Rectal smooth muscle tissue (tissue), 1 donor: ENCODE measurements around the gene PPIL3.
"Not testable (repeated sequence)": the region's sequence is repeated elsewhere in the genome, so short reads cannot be mapped to it uniquely, and the experiment has no call there.

ENCODE experiments used
- H3K27ac ChIP-seq: one replicate; pipeline ENCODE4 v1.7.0; 2013; ENCODE audit warnings: low read depth, low read length, inconsistent platforms
- H3K27me3 ChIP-seq: one replicate; pipeline ENCODE4 v1.7.0; 2013; ENCODE audit warnings: low read length; ENCODE audit not compliant: control insufficient read depth, insufficient read depth
- H3K36me3 ChIP-seq: one replicate; pipeline ENCODE4 v1.7.0; 2013; ENCODE audit warnings: low read length; ENCODE audit not compliant: control insufficient read depth, insufficient read depth
- H3K4me1 ChIP-seq: one replicate; pipeline ENCODE4 v1.7.0; 2013; ENCODE audit warnings: low read length; ENCODE audit not compliant: control insufficient read depth, insufficient read depth
- H3K4me3 ChIP-seq: one replicate; pipeline ENCODE4 v1.7.0; 2013; ENCODE audit warnings: low read length
- H3K9ac ChIP-seq: one replicate; pipeline ENCODE4 v1.7.0; 2013; ENCODE audit warnings: low read length

The PPIL3 gene

GRCh38 chr2:200888704-200889625 lies at the start of gene PPIL3, which contains the start of gene NIF3L1:
Gene PPIL3 (minus strand): TSS chr2:200889077. CDS start chr2:200887615, 1,462 bp downstream.
Gene NIF3L1 (plus strand): TSS chr2:200889371. CDS start chr2:200891944, 2,573 bp downstream.
- H3K9ac ChIP-seq: peak within 1 kb of the TSS; percentile 73
- peaks cover 3% of the 10 kb centered on the region for H3K4me1 ChIP-seq
- H3K27ac ChIP-seq: peak within 1 kb of the TSS; percentile 93
- H3K36me3 ChIP-seq: no peaks in the 10 kb centered on the region
- H3K4me3 ChIP-seq: peak within 1 kb of the TSS; percentile 92
- no peaks in the 10 kb centered on the region for H3K27me3 ChIP-seq

GRCh38 chr2:200930947-200931626 lies 42.2 kb upstream of the PPIL3 start:
- no peaks in the 10 kb centered on the region for H3K4me1 ChIP-seq
- H3K27me3 ChIP-seq: no peaks in the 10 kb centered on the region
- no peak overlapping the region for H3K9ac ChIP-seq
- peaks cover 14% of the 10 kb centered on the region for H3K36me3 ChIP-seq
- no peak overlapping the region for H3K4me3 ChIP-seq
- H3K27ac ChIP-seq: no peak overlapping the region

GRCh38 chr2:200929334-200930249 lies 40.7 kb upstream of the PPIL3 start:
- H3K36me3 ChIP-seq: peaks cover 9% of the 10 kb centered on the region
- H3K27me3 ChIP-seq: no peaks in the 10 kb centered on the region
- H3K4me1 ChIP-seq: no peaks in the 10 kb centered on the region
- H3K27ac ChIP-seq: no peak overlapping the region
- no peak overlapping the region for H3K4me3 ChIP-seq
- H3K9ac ChIP-seq: no peak overlapping the region

- Histone ChIP-seq H3K9ac (no peak overlapping the region), H3K27ac (no peak overlapping the region), H3K36me3 (peaks cover 20% of the 10 kb centered on the region), H3K27me3 (no peaks in the 10 kb centered on the region), H3K4me3 (no peak overlapping the region), H3K4me1 (no peaks in the 10 kb centered on the region)
Observed at GRCh38 chr2:200922439-200922838, 33.6 kb upstream of the PPIL3 start.

- Histone ChIP-seq H3K4me3 (no peak overlapping the region), H3K27me3 (no peaks in the 10 kb centered on the region), H3K4me1 (no peaks in the 10 kb centered on the region), H3K27ac (no peak overlapping the region), H3K9ac (no peak overlapping the region), H3K36me3 (peaks cover 21% of the 10 kb centered on the region)
Observed at GRCh38 chr2:200913654-200914053, 24.8 kb upstream of the PPIL3 start.

GRCh38 chr2:200909958-200910357 lies 21.1 kb upstream of the PPIL3 start:
- no peak overlapping the region for H3K27ac ChIP-seq
- no peak overlapping the region for H3K4me3 ChIP-seq
- H3K27me3 ChIP-seq: no peaks in the 10 kb centered on the region
- no peak overlapping the region for H3K9ac ChIP-seq
- H3K4me1 ChIP-seq: no peaks in the 10 kb centered on the region
- peaks cover 13% of the 10 kb centered on the region for H3K36me3 ChIP-seq

GRCh38 chr2:200905618-200906296 lies 16.9 kb upstream of the PPIL3 start:
- H3K4me3 ChIP-seq: no peak overlapping the region
- H3K9ac ChIP-seq: no peak overlapping the region
- no peaks in the 10 kb centered on the region for H3K4me1 ChIP-seq
- H3K27ac ChIP-seq: no peak overlapping the region
- no peaks in the 10 kb centered on the region for H3K27me3 ChIP-seq
- no peaks in the 10 kb centered on the region for H3K36me3 ChIP-seq

GRCh38 chr2:200901459-200902072 lies 12.7 kb upstream of the PPIL3 start:
- peaks cover 18% of the 10 kb centered on the region for H3K36me3 ChIP-seq
- H3K9ac ChIP-seq: no peak overlapping the region

GRCh38 chr2:200899482-200899881 lies 10.6 kb upstream of the PPIL3 start:
- H3K27me3 ChIP-seq: no peaks in the 10 kb centered on the region
- H3K9ac ChIP-seq: no peak overlapping the region
- no peak overlapping the region for H3K4me3 ChIP-seq
- H3K4me1 ChIP-seq: no peaks in the 10 kb centered on the region
- H3K27ac ChIP-seq: no peak overlapping the region
- peaks cover 28% of the 10 kb centered on the region for H3K36me3 ChIP-seq

More at GRCh38 chr2:200901459-200902072, 12.7 kb upstream of the PPIL3 start:
- H3K27ac ChIP-seq: no peak overlapping the region
- no peaks in the 10 kb centered on the region for H3K4me1 ChIP-seq
- H3K27me3 ChIP-seq: no peaks in the 10 kb centered on the region
- no peak overlapping the region for H3K4me3 ChIP-seq

- not testable (repeated sequence) for H3K27ac ChIP-seq, H3K27me3 ChIP-seq, H3K4me3 ChIP-seq, H3K4me1 ChIP-seq, H3K36me3 ChIP-seq, H3K9ac ChIP-seq
Observed at GRCh38 chr2:200881715-200882249, 7.1 kb downstream of the PPIL3 start.

GRCh38 chr2:200878289-200878880 lies 10.5 kb downstream of the PPIL3 start:
- Histone ChIP-seq H3K9ac (no peak overlapping the region), H3K27ac (no peak overlapping the region), H3K36me3 (no peaks in the 10 kb centered on the region), H3K27me3 (no peaks in the 10 kb centered on the region), H3K4me3 (no peak overlapping the region), H3K4me1 (no peaks in the 10 kb centered on the region)
